ENCODE data around the gene PCBP3.

PCBP3 gene

DNA sequence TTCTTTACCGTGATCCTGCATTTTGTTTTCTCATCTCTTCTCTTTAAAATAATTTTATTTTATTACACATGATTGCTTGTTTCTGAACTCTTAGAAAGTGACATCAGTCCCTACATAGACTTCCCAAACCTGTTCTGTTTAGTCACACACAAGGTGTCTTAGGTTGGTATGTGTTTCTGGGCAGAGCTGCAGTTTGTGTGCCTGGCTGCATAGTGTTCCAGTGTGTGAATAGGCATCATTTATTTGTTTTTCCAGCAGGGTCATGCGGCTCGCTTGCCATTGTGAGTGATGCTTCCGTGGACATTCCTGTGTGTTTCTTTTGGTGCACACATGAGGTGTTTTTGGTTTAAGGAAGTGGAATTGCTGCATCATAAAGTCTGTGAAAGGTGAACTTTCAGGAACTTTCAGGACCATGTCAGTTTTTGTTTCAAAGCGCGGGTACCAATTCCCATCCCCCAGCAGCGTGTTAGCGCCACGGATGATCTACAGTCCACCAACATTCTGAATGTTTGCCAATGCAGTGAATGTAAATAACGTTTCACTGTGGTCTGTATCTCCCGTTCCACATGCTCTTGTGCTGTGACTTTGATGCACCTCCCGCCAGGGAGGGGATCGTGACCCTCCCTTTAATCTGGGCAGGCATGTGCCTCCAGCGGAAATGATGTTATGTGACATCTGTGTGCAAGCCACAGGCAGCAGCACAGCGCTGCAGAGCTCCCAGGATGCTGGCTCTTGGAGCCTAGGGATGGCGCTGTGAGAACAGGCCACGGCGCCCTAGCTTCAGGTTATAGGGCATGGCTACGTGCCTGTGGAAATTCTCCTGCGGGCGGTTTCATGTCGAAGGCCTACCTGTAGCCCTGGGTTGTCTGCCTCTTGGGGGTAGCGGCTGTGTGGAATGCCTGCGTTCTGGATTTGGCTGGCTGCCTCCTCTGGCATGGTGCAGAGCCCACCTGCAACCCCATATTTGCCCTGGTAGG, 193.5 kb downstream of the PCBP3 start:
- no peak overlapping the region for H3K27ac Mint-ChIP-seq
- no peaks in the 10 kb centered on the region for H3K4me1 Mint-ChIP-seq
- H3K36me3 Mint-ChIP-seq = peaks cover 5% of the 10 kb centered on the region
- no peaks in the 10 kb centered on the region for H3K27me3 Mint-ChIP-seq
- H3K4me3 Mint-ChIP-seq = no peak overlapping the region
- H3K9me3 Mint-ChIP-seq = peaks cover 9% of the 10 kb centered on the region
- ATAC-seq (ENCODE audit: low read depth) = no peak
- DNase-seq (ENCODE audit: low spot score in 2 of 2) = no peak

DNA sequence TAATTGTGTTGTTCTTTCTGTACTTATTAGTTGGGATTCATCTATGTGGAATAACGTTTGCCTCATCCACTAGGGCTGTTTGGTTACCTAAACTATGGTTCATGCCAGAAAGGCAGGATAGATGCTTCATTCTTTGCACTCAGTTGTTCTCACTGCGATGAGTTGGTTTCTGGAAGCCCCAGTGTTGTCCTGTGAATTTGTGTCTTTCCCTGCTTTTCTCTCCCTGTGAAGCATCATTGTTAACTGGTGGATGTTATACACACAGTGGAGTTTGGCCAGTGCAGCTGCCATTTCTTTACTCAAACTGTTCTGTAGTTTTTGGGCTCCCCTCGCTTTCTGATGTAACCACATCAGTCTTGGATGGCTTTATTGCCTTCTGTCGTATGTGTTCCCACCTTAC, 194.4 kb downstream of the PCBP3 start:
- H3K27me3 Mint-ChIP-seq = no peaks in the 10 kb centered on the region
- H3K4me1 Mint-ChIP-seq = no peaks in the 10 kb centered on the region
- DNase-seq (ENCODE audit: low spot score in 2 of 2) (no peak), ATAC-seq (ENCODE audit: low read depth) (no peak)
- no peak overlapping the region for H3K27ac Mint-ChIP-seq
- peaks cover 6% of the 10 kb centered on the region for H3K36me3 Mint-ChIP-seq
- peaks cover 7% of the 10 kb centered on the region for H3K9me3 Mint-ChIP-seq
- H3K4me3 Mint-ChIP-seq = no peak overlapping the region

DNA sequence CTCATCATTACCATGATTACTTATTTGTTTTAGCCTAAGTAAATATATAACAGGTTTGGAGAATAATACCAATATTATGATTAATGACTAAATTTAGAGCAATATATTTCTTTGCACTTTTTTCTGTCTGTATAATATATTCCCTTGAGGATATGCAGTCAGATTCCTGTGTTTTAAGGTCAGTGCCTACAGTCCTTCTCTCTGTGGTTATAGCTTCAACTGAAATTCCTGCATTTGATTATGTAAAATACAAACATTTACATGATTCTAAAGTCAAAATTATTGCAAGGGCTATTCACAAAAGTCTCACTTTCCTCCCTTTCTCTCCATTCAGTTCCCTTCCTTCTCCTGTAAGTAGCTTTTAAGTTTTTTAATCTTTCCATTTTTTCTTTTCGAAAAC, 195.1 kb downstream of the PCBP3 start:
- Mint-ChIP-seq H3K27me3 (no peaks in the 10 kb centered on the region), H3K9me3 (peaks cover 6% of the 10 kb centered on the region), H3K4me1 (no peaks in the 10 kb centered on the region), H3K4me3 (no peak overlapping the region), H3K36me3 (peaks cover 6% of the 10 kb centered on the region), H3K27ac (no peak overlapping the region)
- no peak for ATAC-seq (ENCODE audit: low read depth)
- no peak for DNase-seq (ENCODE audit: low spot score in 2 of 2)

DNA sequence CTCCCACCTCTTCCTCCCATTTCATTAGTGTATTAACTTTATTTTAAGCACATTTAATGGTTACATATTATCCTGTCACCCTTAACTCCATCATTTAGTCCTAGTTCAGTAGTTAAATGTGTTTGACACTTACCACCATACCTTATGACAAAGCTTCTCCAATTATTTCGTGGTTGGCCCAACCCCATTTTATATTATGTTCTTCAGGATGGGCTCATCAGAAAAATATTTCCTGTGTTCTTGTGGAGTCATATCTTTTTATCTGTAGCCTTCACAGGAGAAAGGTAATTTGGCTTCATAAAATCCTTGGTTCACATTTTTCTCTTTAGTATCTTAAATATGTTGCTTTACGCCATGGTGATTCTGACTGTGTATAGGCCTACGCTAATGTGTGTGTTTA, 195.7 kb downstream of the PCBP3 start:
- H3K4me3 Mint-ChIP-seq = no peak overlapping the region
- H3K36me3 Mint-ChIP-seq = peaks cover 6% of the 10 kb centered on the region
- no peak for DNase-seq (ENCODE audit: low spot score in 2 of 2)
- no peak for ATAC-seq (ENCODE audit: low read depth)
- no peak overlapping the region for H3K27ac Mint-ChIP-seq
- no peaks in the 10 kb centered on the region for H3K27me3 Mint-ChIP-seq
- no peaks in the 10 kb centered on the region for H3K4me1 Mint-ChIP-seq
- peaks cover 6% of the 10 kb centered on the region for H3K9me3 Mint-ChIP-seq

DNA sequence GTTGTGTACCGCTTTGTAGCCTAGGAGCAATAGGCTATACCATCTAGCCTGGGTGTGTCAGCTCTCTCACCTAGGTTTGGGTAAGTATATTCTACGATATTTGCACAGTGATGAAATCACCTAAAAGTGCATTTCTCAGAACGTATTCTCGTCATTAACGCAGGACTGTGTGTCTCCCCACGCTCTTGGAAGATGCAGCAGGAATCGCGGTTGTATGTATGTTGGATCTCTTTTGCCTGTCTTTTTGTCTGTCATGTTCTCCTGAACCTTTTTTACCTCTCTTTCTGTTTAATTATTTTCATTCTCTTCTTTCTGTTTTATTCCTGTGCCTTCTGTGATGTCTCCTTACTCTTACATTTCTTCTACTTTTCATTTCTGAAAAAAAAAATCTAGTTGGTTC, 197.5 kb downstream of the PCBP3 start:
- H3K27ac Mint-ChIP-seq = no peak overlapping the region
- DNase-seq (ENCODE audit: low spot score in 2 of 2) (no peak), ATAC-seq (ENCODE audit: low read depth) (no peak)

DNA sequence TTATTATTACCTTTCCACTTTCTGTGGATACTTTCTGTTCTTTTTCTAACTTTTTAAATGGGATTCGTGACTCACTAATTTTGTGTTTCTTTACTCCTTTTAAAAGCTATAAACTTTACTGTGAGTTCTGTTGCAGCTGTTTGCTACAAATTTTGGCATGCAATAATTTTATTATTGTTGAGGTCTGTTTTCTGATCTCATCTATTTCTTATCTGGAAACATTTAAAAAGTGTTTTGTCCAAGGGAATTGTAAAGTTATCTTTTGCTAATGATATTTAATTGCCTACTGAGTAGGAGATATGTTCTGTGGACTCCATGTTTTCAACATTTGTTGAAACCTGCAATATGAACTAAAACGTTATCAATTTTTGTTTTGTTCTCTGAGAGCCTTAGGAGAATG, 199.9 kb downstream of the PCBP3 start:
- Mint-ChIP-seq H3K4me1 (no peaks in the 10 kb centered on the region), H3K27me3 (peaks cover 3% of the 10 kb centered on the region), H3K9me3 (peaks cover 6% of the 10 kb centered on the region), H3K27ac (no peak overlapping the region), H3K36me3 (peaks cover 6% of the 10 kb centered on the region), H3K4me3 (no peak overlapping the region)
- ATAC-seq (ENCODE audit: low read depth) (no peak), DNase-seq (ENCODE audit: low spot score in 2 of 2) (no peak)

More for the DNA sequence above, 197.5 kb downstream of the PCBP3 start:
- no peak overlapping the region for H3K4me3 Mint-ChIP-seq
- H3K4me1 Mint-ChIP-seq = no peaks in the 10 kb centered on the region
- H3K36me3 Mint-ChIP-seq = peaks cover 6% of the 10 kb centered on the region
- peaks cover 6% of the 10 kb centered on the region for H3K9me3 Mint-ChIP-seq
- H3K27me3 Mint-ChIP-seq = no peaks in the 10 kb centered on the region

DNA sequence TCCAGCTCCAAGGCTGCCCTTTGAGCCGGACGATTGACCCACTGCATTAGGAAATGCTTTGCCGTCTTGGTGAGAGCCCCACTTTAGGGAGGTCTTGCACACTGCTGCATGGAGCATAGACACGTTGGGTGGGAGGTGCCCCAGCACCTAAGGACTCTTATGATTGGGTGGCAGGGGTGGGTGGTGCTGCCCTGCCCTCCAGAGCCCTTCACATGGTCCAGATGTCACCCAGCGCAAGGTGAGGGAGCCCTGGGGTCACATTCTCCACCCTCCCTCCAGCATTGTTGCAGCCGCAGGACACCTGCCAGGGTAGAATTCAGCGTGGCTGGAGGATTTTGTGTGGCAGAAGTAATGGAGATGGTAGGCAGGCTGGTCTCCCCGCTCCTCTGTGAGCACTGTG, 200.7 kb downstream of the PCBP3 start:
- Mint-ChIP-seq H3K27me3 (peaks cover 5% of the 10 kb centered on the region), H3K36me3 (peaks cover 6% of the 10 kb centered on the region), H3K4me3 (no peak overlapping the region), H3K4me1 (no peaks in the 10 kb centered on the region), H3K9me3 (peaks cover 6% of the 10 kb centered on the region), H3K27ac (no peak overlapping the region)
- no peak for ATAC-seq (ENCODE audit: low read depth)
- DNase-seq (ENCODE audit: low spot score in 2 of 2) = no peak

DNA sequence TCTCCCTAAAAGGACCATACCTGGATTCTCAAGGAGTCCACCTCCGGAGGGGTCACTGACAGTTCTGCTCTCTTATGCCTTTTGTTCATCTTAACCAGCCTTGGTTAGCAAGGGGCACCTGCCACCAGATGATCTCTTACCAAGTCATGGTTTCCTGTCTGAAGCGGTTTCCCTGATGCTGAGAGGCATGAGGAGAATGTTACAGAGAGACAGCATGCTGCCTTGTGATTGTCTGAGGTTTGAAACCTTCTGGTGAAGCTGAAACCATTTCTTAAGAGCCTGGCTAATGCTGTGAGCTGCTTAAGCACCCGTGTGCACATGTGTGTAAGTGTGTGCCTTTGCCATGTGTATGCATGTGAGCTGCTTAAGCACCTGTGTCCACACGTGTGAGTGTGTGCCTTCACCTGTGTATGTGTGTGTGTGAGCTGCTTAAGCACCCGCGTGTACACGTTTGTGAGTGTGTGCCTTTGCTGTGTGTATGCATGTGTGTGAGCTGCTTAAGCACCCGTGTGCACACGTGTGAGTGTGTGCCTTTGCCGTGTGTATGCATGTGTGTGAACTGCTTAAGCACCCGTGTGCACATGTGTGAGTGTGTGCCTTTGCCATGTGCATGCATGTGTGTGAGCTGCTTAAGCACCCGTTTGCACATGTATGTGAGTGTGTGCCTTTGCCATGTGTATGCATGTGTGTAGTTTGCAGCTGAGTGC, 201.7 kb downstream of the PCBP3 start:
- no peaks in the 10 kb centered on the region for H3K4me1 Mint-ChIP-seq
- no peak for ATAC-seq (ENCODE audit: low read depth)
- no peak overlapping the region for H3K27ac Mint-ChIP-seq
- DNase-seq (ENCODE audit: low spot score in 2 of 2) = no peak
- peaks cover 10% of the 10 kb centered on the region for H3K27me3 Mint-ChIP-seq
- H3K36me3 Mint-ChIP-seq = peaks cover 6% of the 10 kb centered on the region
- H3K4me3 Mint-ChIP-seq = no peak overlapping the region
- peaks cover 6% of the 10 kb centered on the region for H3K9me3 Mint-ChIP-seq

DNA sequence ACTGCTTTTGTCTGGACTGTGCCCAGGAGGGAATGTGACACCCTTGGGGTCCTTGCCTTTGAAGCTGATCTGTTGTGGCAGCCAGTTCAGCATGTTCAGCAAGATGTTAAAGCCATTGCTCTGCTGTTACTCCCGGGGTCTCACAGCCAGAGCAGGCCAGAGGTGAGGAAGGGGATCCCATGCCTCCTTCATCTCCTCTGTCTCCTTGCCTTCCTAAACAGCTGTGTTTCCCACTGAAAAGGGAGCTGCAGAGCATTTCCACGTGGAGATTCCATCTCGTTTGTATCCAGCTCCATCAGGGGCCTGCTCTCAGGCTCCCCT, 202.2 kb downstream of the PCBP3 start:
- no peak for DNase-seq (ENCODE audit: low spot score in 2 of 2)
- H3K9me3 Mint-ChIP-seq = peaks cover 6% of the 10 kb centered on the region

DNA sequence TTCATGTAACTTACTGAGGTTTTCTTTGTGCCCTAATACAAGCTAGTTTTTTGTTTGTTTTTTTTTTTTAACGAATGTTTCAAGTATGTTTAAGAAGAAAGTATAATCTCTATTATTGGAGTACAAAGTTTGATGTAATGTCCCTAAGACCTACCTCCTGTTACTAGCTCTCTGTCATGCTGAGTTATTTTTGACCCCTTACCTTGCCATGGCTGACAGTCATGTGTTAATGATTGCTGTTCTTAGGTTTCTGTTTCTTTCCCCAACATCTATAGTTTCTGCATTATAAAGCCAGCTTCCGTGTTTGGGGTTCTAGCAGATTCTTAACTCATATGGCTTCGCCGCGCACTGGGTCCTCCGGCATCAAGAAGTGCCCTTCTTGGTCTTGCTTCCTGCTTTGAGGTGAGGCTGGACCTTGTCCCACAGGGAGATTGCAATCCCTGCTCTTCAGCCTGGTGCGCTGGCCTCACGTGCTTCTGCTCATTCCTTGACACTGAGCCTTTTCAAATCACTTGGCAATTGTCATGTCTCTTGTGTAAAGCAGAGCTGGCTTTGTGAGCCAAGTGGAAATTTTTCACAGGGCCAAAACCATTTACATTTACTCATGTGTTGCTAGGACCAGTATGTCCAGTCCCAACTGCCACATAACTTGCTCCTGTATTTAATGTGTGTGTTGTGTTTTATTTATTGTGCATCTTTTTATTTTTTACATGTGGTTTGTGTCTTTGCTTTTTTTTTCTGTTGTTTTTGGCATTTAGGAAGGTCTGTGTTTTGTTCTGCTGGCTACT, 203.0 kb downstream of the PCBP3 start:
- H3K4me1 Mint-ChIP-seq = peaks cover 3% of the 10 kb centered on the region
- no peak overlapping the region for H3K4me3 Mint-ChIP-seq
- peaks cover 15% of the 10 kb centered on the region for H3K27me3 Mint-ChIP-seq

More for the DNA sequence above, 202.2 kb downstream of the PCBP3 start:
- H3K27ac Mint-ChIP-seq = no peak overlapping the region
- H3K36me3 Mint-ChIP-seq = peaks cover 6% of the 10 kb centered on the region
- H3K27me3 Mint-ChIP-seq = peaks cover 12% of the 10 kb centered on the region
- no peak for ATAC-seq (ENCODE audit: low read depth)
- H3K4me3 Mint-ChIP-seq = no peak overlapping the region
- no peaks in the 10 kb centered on the region for H3K4me1 Mint-ChIP-seq

DNA sequence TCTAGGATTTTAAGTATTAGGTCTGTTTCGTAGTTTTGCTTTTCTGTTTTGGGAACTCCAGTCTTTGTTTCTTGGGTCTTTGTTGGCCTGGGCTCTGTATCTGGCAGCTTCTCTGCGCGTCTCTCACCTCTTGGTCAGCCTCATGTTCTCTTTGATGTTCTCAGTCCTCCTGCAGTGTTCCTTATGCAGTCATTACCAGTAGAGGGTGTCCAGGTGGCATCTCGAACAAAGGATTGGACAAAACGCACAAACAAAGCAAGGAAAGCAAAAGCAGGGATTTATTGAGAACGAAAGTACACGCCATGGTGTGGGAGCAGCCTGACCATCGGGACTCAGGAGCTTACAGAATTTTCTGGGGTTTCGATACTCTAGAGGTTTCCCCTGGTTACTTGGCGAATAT, 204.3 kb downstream of the PCBP3 start:
- Mint-ChIP-seq H3K27me3 (peaks cover 15% of the 10 kb centered on the region), H3K9me3 (no peaks in the 10 kb centered on the region), H3K4me1 (peaks cover 4% of the 10 kb centered on the region), H3K36me3 (no peaks in the 10 kb centered on the region), H3K27ac (no peak overlapping the region), H3K4me3 (no peak overlapping the region)
- ATAC-seq (ENCODE audit: low read depth) = no peak
- no peak for DNase-seq (ENCODE audit: low spot score in 2 of 2)

More for the DNA sequence above, 203.0 kb downstream of the PCBP3 start:
- DNase-seq (ENCODE audit: low spot score in 2 of 2) (no peak), ATAC-seq (ENCODE audit: low read depth) (no peak)
- Mint-ChIP-seq H3K9me3 (peaks cover 4% of the 10 kb centered on the region), H3K27ac (no peak overlapping the region), H3K36me3 (peaks cover 4% of the 10 kb centered on the region)

DNA sequence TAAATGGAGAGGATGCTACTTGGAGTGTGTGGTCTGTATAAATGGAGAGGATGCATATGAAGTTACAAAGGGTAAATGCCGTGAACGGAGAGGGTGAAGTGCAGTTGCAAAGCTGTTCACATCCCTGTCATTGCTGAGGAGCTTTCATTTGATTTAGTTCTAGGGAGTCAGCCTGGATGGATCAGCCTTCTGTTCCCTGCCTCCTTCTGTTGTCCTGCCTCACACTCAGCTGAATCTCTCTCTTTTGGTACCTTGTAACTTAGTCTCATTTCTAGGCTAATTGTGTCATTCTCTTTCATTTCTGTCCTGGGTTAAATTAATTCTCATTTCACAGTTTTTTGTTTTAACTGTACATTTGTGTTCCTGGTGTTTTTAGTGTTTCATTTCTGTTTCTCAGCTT, 204.8 kb downstream of the PCBP3 start:
- Mint-ChIP-seq H3K36me3 (no peaks in the 10 kb centered on the region), H3K9me3 (no peaks in the 10 kb centered on the region), H3K4me3 (no peak overlapping the region), H3K27ac (no peak overlapping the region), H3K4me1 (peaks cover 4% of the 10 kb centered on the region), H3K27me3 (peaks cover 15% of the 10 kb centered on the region)
- no peak for DNase-seq (ENCODE audit: low spot score in 2 of 2)
- no peak for ATAC-seq (ENCODE audit: low read depth)

DNA sequence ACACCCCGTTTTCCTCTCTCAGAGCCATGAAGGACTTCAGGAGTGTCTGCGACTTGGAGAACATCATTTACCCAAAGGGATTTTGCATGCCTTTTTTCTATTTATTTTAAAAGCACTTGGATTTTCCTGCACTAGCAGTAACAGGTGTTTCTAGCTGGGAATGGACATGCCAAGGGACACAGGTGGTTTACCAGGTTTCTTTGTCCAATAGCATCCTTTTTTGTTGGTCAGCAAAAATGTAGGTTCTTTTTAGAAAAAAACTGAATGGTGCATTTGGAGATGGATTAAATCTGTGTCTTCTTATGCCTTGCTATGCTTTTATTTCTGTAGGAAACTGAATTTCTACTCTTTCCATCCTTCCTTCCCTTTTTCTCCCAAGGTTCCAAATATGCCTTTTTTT, 205.3 kb downstream of the PCBP3 start:
- Mint-ChIP-seq H3K4me1 (peaks cover 4% of the 10 kb centered on the region), H3K27ac (no peak overlapping the region), H3K4me3 (no peak overlapping the region), H3K9me3 (no peaks in the 10 kb centered on the region), H3K27me3 (peaks cover 15% of the 10 kb centered on the region), H3K36me3 (no peaks in the 10 kb centered on the region)
- DNase-seq (ENCODE audit: low spot score in 2 of 2) = no peak
- no peak for ATAC-seq (ENCODE audit: low read depth)

DNA sequence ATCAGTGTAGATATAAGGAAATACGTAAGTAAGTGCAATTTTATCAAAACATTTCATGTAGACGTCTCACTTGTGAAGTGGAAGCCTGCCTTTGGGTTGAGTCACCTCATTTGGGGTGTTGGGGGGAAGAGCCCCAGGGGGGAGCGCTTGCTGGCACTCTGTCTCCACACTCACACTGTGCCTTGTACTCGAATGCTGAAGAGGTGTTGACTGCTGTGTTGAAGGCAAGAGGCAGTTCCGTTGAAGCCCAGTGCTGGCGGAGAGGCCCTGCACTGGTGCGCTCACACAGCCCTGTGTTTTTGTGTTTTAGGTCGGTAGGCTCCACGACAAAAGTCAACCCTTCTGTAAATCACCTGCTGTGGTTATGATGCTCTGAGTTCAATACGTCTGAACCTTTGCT, 206.1 kb downstream of the PCBP3 start:
- Mint-ChIP-seq H3K27ac (no peak overlapping the region), H3K4me1 (peaks cover 4% of the 10 kb centered on the region), H3K4me3 (no peak overlapping the region), H3K36me3 (no peaks in the 10 kb centered on the region), H3K9me3 (no peaks in the 10 kb centered on the region), H3K27me3 (peaks cover 15% of the 10 kb centered on the region)
- DNase-seq (ENCODE audit: low spot score in 2 of 2) = no peak
- ATAC-seq (ENCODE audit: low read depth) = no peak

Data from memory B cell (primary cell).